HG02588 (cell line): ENCODE measurements around the gene BCDIN3D.
"Not testable (repeated sequence)": the region's sequence is repeated elsewhere in the genome, so short reads cannot be mapped to it uniquely, and the experiment has no call there.

ENCODE experiments used
- ATAC-seq: cut with Tn5 transposase; IDR thresholded peaks from one replicate; pipeline ENCODE4 v1.9.1; 2021; ENCODE audit warnings: mild to moderate bottlenecking, moderate library complexity; ENCODE audit not compliant: unreplicated experiment

The BCDIN3D gene

DNA sequence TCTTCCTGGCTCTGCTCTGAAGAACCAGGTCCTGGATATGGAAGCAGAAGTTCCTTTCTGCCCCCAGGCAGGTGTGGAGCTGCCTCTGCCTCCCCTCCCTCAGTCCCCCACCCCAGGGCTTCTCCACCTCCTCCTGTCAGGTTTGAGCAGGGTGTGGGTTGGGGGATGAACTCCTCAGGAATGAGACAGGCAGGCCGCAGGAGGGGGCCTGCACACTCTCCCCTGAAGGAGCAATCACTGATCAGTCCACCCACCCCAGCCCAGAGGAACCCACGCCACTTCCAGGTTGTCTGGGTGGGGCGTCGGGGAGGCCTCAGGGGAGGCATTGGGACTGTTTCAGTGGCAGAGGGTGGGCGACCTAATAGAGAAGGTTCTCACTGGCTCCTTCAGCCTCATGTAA lies 34.2 kb upstream of the BCDIN3D start:
- no peak for ATAC-seq

DNA sequence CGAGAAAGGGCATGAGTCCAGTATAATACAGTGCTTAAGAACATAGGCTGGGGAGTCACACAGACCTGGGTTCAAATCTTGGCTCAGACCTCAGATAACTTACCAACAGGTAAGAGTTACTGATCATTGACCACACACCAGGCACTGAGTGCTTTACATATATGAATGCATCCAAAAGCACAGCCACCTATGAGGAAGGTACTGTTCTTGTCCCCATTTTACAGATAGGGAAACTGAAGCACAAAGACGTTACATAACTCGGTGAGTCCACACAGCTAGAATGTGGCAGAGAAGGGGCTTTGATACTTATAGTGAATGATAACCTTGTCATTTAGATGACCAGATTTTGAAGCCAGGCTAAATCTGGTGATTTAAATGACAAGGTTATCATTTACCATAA lies 33.2 kb upstream of the BCDIN3D start:
- ATAC-seq: no peak

DNA sequence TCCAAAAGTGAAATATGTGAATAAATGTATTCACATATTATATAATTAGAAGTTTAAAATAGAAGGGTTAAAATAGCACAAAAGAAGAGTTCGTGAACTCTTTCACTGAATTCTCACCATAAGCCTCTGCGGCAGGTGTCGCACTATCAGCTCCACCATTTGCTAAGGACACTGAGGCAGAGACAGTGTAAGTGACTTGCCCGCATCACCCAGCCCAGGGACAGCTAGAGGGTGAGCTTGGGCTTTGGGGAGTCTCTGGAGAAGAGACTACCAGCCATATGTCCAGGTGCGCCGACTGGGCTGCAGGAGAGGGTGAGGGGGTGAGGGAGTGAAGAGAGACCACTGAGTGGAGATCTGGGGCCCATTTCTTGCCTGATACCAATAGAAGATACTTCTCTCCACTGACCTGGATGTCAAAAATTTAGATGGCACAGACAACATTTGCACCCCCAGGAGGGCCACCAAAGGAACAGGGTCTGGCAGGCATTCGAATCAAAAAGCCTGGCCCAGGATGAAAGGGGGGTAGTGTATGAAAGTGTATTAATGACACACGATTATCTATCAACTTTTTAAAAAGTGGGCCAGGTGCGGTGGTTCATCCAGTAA lies 32.3 kb upstream of the BCDIN3D start:
- ATAC-seq: no peak

GRCh38 chr12:49874142-49874897 lies 31.4 kb upstream of the BCDIN3D start:
- ATAC-seq: no peak

GRCh38 chr12:49873361-49873934 lies 30.5 kb upstream of the BCDIN3D start:
- no peak for ATAC-seq

- ATAC-seq: no peak
Observed at GRCh38 chr12:49872781-49873181, 29.9 kb upstream of the BCDIN3D start.

DNA sequence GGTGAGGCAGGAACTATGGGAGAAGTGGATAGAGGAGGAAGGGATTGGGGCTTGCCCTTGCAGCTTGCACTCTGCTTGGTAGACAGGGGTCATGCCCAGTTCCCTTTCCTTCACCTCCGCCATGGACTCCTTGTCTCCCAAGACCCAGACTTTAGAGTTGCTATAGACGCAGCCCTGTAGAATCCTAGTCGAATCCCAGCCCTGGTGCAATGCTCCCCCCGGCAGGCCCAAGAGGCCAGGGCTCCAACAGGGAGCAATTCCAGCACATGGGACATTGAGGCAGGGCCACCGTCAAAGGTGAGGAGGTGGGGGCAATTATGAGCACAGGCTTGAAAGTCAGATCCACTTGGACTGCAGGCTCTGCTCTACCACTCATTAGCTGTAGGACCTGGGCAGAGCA lies 29.5 kb upstream of the BCDIN3D start:
- ATAC-seq: no peak

- not testable (repeated sequence) for ATAC-seq
Observed at GRCh38 chr12:49871811-49872251, 28.9 kb upstream of the BCDIN3D start.

DNA sequence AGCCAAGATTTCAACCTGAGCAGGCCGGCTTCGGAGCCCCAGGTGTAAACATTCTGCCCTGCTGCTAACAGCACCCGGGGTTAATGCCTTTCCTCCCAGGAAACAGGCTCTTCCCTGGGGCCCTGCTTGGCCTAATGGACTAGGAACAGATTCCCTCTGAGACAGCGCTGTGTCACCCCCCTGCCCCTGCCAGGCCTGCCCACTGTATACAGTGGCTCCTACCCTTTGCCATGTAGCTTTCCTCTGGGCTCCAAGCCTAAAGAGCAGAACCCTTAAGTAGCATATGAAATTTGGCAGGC lies 28.3 kb upstream of the BCDIN3D start:
- ATAC-seq: no peak

DNA sequence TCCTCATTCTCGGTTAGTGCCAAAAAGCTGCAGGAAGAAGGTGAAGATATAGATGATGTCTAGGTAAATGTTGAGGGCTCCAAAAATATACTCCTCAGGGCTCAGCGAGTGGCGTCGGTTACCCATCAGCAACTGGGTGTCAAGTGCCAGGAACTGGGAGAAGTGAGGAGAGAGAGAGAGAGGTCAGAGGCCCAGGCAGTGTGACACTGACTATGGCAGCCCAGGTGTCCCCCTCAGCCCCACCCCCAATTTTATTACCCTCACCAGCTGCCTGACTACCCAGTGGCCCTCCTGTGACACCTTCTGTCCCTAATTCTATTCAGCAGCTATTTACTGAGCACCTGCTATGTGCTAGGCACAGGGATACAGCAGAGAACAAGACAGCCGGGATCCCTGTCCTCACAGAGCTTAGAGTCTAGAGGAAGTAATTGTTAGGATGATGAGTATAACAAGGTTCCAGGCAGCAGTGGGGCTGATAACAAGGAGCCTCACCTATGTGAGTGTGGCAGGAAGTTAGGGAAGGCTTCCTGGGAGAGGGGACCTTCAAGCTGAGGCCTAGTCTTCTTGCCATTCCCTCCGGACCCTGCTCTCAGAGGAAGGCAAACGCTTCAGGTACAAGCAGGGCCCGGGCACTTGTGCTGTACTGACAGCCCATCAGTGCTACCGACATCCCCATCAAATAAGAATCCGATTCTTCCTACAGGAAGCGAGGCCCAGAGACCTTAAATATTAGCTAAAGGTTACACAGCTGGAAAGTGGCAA lies 27.8 kb upstream of the BCDIN3D start:
- ATAC-seq: no peak

DNA sequence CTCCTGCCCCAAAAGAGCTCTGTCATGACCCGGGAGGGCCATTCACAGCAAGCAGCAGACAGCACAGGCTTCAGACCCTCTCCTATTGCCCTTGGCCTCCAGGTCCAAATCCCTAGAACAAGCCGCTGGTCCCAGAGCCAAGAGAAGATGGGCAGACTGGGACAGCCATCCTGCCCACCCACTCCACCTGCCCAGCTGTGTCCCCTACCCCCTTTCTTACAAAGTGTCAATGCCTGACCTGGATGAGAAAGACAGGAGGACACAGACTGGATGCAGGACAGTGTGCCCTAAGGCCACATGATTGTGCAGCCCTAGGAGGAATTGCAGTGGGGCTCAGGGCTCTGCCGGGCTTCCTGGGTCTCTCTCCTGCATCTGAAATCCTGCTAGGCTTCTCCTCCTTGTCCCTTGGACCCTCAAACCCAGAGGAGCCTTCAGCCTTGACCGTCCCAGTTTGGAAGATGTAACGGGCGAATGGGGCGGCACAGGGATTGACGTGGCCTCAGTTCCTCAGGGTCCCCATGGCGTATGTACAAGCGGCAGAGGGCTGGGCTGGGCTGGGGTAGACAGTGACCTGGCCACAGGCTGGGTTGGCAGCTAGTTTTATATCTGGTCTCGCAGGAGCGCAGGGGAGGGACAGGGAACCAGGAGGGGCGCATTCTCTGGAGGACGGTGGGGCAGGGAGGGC lies 27.1 kb upstream of the BCDIN3D start:
- no peak for ATAC-seq

- ATAC-seq: no peak
Observed at GRCh38 chr12:49868952-49869815, 26.3 kb upstream of the BCDIN3D start.

DNA sequence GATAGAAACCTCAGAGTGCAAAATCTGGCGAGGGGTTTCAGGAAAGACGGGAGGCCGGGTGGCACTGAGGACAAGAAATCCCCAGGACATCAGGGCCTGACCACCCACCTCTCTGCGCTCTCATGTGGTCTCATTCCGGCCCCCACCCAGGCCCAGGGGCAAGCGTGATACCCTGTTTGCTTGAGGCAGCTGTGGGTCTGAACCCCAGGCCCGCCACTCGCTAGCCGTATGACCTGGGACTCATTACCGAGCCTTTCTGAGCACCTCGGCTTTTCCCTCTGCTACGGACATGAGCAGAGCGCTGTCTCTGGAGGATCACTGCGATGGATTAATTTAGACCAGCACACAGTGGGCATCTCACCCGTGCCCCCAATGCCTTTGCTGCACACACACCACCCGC lies 25.5 kb upstream of the BCDIN3D start:
- ATAC-seq: no peak

- no peak for ATAC-seq
Observed at GRCh38 chr12:49867570-49868341, 24.9 kb upstream of the BCDIN3D start.

- ATAC-seq: no peak
Observed at GRCh38 chr12:49866859-49867569, 24.1 kb upstream of the BCDIN3D start.

DNA sequence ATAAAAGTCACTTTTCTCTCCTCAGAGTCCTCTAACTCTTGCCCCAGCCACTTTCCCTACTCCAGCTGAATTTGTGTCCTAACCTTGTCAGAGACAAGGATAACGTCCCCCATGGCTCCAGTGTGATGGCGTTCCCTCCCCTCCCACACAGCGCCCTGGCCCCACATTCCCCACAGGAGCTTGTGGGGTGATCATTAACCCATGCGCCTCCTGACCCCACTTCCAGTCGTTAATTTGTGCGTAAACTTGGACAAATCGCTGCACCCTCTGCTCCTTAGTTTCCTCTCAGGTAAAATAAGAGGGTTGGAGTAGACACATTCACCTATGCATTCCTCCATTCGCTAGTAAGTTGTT lies 22.9 kb upstream of the BCDIN3D start:
- ATAC-seq: no peak

GRCh38 chr12:49865109-49865781 lies 22.3 kb upstream of the BCDIN3D start:
- no peak for ATAC-seq

DNA sequence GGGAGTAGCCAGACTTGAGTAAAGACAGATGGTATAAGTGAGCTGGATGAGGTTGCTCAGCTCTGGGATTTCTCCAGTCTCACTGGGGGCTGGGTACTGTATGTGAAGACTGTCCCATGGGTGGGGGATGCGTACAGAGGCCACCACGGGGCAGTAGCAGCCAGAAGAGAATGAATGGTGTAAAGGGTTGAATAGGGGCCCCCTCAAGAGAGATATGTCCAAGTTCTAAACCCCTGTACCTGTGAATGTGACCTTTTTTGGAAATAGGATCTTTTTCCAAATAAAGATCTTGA lies 21.8 kb upstream of the BCDIN3D start:
- ATAC-seq: no peak
